Endothelial cell of umbilical vein (primary cell): ENCODE data around the gene ACYP2. TPM values are rescaled to one million over a fixed set of nuclear protein-coding genes. Genes with fewer than 3 reads are reported as not detected.

ENCODE experiments used
- BruUV-seq: library from RNA; stranded (reverse); fragments of 400-500 nt; replicated peaks from 2 replicates; lab custom pipeline; 2021; lab: Mats Ljungman, UMichigan
- CTCF ChIA-PET: fragments of 300-600, 350-600 bp; sonication (Branson Sonifier 250); formaldehyde crosslinking; loops from one replicate; lab custom pipeline; 2021; ENCODE audit warnings: antibody characterized with exemption, inconsistent platforms; lab: Charles Lee
- POLR2A ChIA-PET: fragments of 300-600, 350-600 bp; sonication (Branson Sonifier 250); formaldehyde crosslinking; loops from one replicate; lab custom pipeline; 2021; ENCODE audit warnings: antibody characterized with exemption, inconsistent platforms; lab: Charles Lee
- DNase-seq: peaks from one replicate; pipeline ENCODE4 v3.0.0-alpha.2; 2011; ENCODE audit warnings: low read depth, low spot score
- FAIRE-seq: peaks from 2 replicates; lab custom pipeline; 2011; peaks lifted over from hg19 to GRCh38; lab: Jason Lieb, UNC
- H2AFZ ChIP-seq: 2 replicates; pipeline ENCODE4 v1.6.0; 2012; ENCODE audit warnings: low read depth, low read length, control low read depth, inconsistent platforms
- H3K27ac ChIP-seq: 2 replicates; pipeline ENCODE4 v1.5.1; 2011; ENCODE audit warnings: low read depth, mild to moderate bottlenecking, control low read depth, low read length, moderate library complexity; ENCODE audit not compliant: insufficient read depth
- H3K27me3 ChIP-seq, 2 experiments: 2 replicates each; pipeline versions ENCODE4 v1.6.0 to v1.6.1; 2011; ENCODE audit warnings: low read length in 2 of 2, mixed read lengths in 1 of 2; ENCODE audit not compliant: control insufficient read depth in 2 of 2, insufficient read depth in 2 of 2
- H3K36me3 ChIP-seq, 2 experiments: 2 replicates in 1 of 2; 3 replicates in 1 of 2; pipeline ENCODE4 v1.5.1; 2011; ENCODE audit warnings: low read length in 2 of 2, mild to moderate bottlenecking in 1 of 2, moderate library complexity in 1 of 2; ENCODE audit not compliant: control insufficient read depth in 2 of 2, insufficient read depth in 2 of 2; ENCODE audit errors: extremely low read depth in 1 of 2
- H3K4me1 ChIP-seq: 3 replicates; pipeline ENCODE4 v1.5.1; 2011; ENCODE audit warnings: mild to moderate bottlenecking, low read length; ENCODE audit not compliant: control insufficient read depth, insufficient read depth; ENCODE audit errors: extremely low read depth
- H3K4me2 ChIP-seq: 2 replicates; pipeline ENCODE4 v1.6.1; 2011; ENCODE audit warnings: low read length, control low read depth, mixed read lengths; ENCODE audit not compliant: insufficient read depth
- H3K4me3 ChIP-seq, 3 experiments: fragments of 200-600 bp in 1 of 3; sonication (generic), shearing (Covaris generic) in 1 of 3; replicated peaks in 1 of 3; 2 replicates each; pipeline ENCODE4 v1.5.1; 2011 to 2016; ENCODE audit warnings: control low read depth in 3 of 3, low read length in 3 of 3, mild to moderate bottlenecking in 2 of 3, inconsistent platforms in 1 of 3, low read depth in 1 of 3, moderate library complexity in 1 of 3; ENCODE audit not compliant: insufficient read depth in 1 of 3
- H3K79me2 ChIP-seq: 2 replicates; pipeline ENCODE4 v1.6.0; 2012; ENCODE audit warnings: low read length, inconsistent platforms; ENCODE audit not compliant: control insufficient read depth, insufficient read depth
- H3K9ac ChIP-seq: replicated peaks from 2 replicates; pipeline ENCODE3; 2011; ENCODE audit warnings: low read length, control low read depth; ENCODE audit not compliant: insufficient read depth; ENCODE audit errors: extremely low read depth
- H3K9me1 ChIP-seq: replicated peaks from 3 replicates; pipeline ENCODE4 v1.6.0; 2011; ENCODE audit warnings: mild to moderate bottlenecking, low read length; ENCODE audit not compliant: control insufficient read depth, insufficient read depth; ENCODE audit errors: extremely low read depth
- H3K9me3 ChIP-seq: replicated peaks from 2 replicates; pipeline ENCODE4 v1.5.1; 2012; ENCODE audit warnings: low read length, inconsistent platforms; ENCODE audit not compliant: control insufficient read depth, insufficient read depth
- H4K20me1 ChIP-seq: replicated peaks from 2 replicates; pipeline ENCODE3; 2011; ENCODE audit warnings: mild to moderate bottlenecking, low read length; ENCODE audit not compliant: control insufficient read depth, insufficient read depth; ENCODE audit errors: extremely low read depth
- EZH2 ChIP-seq: IDR thresholded peaks from 2 replicates; pipeline ENCODE4 v1.6.1; 2012; ENCODE audit warnings: borderline replicate concordance, low read depth, mild to moderate bottlenecking, moderate library complexity, low read length, inconsistent platforms; ENCODE audit not compliant: severe bottlenecking
- FOS ChIP-seq: IDR thresholded peaks from 2 replicates; pipeline ENCODE4 v1.6.1; 2011; ENCODE audit warnings: mild to moderate bottlenecking, low read length, moderate library complexity, borderline replicate concordance; ENCODE audit not compliant: insufficient read depth
- GATA2 ChIP-seq: IDR thresholded peaks from 2 replicates; pipeline ENCODE4 v1.7.0; 2011; ENCODE audit warnings: low read depth, mild to moderate bottlenecking, moderate library complexity, mixed read lengths, low read length; ENCODE audit not compliant: insufficient read length, insufficient read depth
- JUN ChIP-seq: IDR thresholded peaks from 2 replicates; pipeline ENCODE4 v1.6.1; 2011; ENCODE audit warnings: borderline replicate concordance, low read depth; ENCODE audit not compliant: insufficient read length, insufficient read depth
- MAX ChIP-seq: IDR thresholded peaks from 2 replicates; pipeline ENCODE4 v1.6.1; 2011; ENCODE audit not compliant: insufficient read depth, insufficient read length
- MYC ChIP-seq: IDR thresholded peaks from one replicate; pipeline ENCODE4 v1.6.1; 2011; ENCODE audit warnings: mild to moderate bottlenecking, low read depth, low read length
- POLR2A ChIP-seq: IDR thresholded peaks from 2 replicates; pipeline ENCODE4 v1.6.1; 2012; ENCODE audit warnings: low read depth, mild to moderate bottlenecking, control low read depth, low read length
- POLR2AphosphoS5 ChIP-seq: IDR thresholded peaks from 2 replicates; pipeline ENCODE4 v1.6.1; 2012; ENCODE audit warnings: low read depth, mild to moderate bottlenecking, control low read depth, low read length, moderate library complexity; ENCODE audit not compliant: insufficient read depth
- dilution Hi-C: fragments of 300-500 bp; cut with MboI; formaldehyde crosslinking; loops from one replicate; pipeline ENCODE4 v1.15.0; 2019; ENCODE audit warnings: low sequenced_read_pairs; ENCODE audit not compliant: extremely low pct_ligation_motif_present
- intact Hi-C: fragments of 100-400 bp; cut with micrococcal nuclease; formaldehyde crosslinking; loops from one replicate; pipeline ENCODE4 v1.10.0; 2022
- polyA plus RNA-seq, 4 experiments: library from polyadenylated mRNA; depleted of rRNA in 3 of 4; stranded (reverse) in 3 of 4; unstranded in 1 of 4; fragments of >200 nt; gene quantifications; 2 replicates each; pipeline versions ENCODE4 v1.2.1 to v1.2.3, GENCODE V29; 2011 to 2012; ENCODE audit warnings: missing spikeins in 1 of 4
- total RNA-seq: library from RNA; stranded (reverse); gene quantifications from 2 replicates; pipeline ENCODE4 v1.2.3, GENCODE V29; 2021
- TF ChIP-seq, protein P1 (sequence below), 2 donors: IDR thresholded peaks; 1 replicate in 1 of 2; 2 replicates in 1 of 2; pipeline ENCODE4 v1.5.1; 2011; ENCODE audit warnings: low read length in 2 of 2, mild to moderate bottlenecking in 2 of 2, moderate library complexity in 2 of 2, control low read depth in 1 of 2, inconsistent platforms in 1 of 2, low read depth in 1 of 2; ENCODE audit not compliant: insufficient read depth in 1 of 2; ENCODE audit errors: extremely low read depth in 1 of 2

ACYP2 gene
- total and polyA plus RNA-seq, 2 donors (not counting 3 experiments of a cell fraction or from before 2014, with no cell fraction given) = 3.9 to 7.9 TPM

- Histone ChIP-seq H3K9me3 (no peaks in the 10 kb centered on the region), H3K27ac (no peak overlapping the region), H2AFZ (no peak overlapping the region), H3K4me1 (no peaks in the 10 kb centered on the region), H3K36me3 (no peaks in the 10 kb centered on the region), H3K4me2 (no peak overlapping the region), H3K79me2 (no peaks in the 10 kb centered on the region), H3K9me1 (no peaks in the 10 kb centered on the region), H3K9ac (no peak overlapping the region), H4K20me1 (no peaks in the 10 kb centered on the region), H3K4me3 (no peak overlapping the region), H3K27me3 (no peaks in the 10 kb centered on the region)
- no peak for TF ChIP-seq MAX
- TF ChIP-seq, protein P1, sequence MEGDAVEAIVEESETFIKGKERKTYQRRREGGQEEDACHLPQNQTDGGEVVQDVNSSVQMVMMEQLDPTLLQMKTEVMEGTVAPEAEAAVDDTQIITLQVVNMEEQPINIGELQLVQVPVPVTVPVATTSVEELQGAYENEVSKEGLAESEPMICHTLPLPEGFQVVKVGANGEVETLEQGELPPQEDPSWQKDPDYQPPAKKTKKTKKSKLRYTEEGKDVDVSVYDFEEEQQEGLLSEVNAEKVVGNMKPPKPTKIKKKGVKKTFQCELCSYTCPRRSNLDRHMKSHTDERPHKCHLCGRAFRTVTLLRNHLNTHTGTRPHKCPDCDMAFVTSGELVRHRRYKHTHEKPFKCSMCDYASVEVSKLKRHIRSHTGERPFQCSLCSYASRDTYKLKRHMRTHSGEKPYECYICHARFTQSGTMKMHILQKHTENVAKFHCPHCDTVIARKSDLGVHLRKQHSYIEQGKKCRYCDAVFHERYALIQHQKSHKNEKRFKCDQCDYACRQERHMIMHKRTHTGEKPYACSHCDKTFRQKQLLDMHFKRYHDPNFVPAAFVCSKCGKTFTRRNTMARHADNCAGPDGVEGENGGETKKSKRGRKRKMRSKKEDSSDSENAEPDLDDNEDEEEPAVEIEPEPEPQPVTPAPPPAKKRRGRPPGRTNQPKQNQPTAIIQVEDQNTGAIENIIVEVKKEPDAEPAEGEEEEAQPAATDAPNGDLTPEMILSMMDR (IDR thresholded peaks at IDR 0.05; ENCODE audit: extremely low read depth in 1 of 2, insufficient read depth in 1 of 2, low read depth in 1 of 2, low read length in 2 of 2) = no peak
- no peak for TF ChIP-seq POLR2AphosphoS5
- no peak for TF ChIP-seq GATA2
- no peak for TF ChIP-seq EZH2
- no peak for TF ChIP-seq MYC
- no peak for TF ChIP-seq POLR2A
- no peak for TF ChIP-seq FOS
- TF ChIP-seq JUN = no peak
- BruUV-seq = no TSS peak
- no peak for FAIRE-seq
- POLR2A ChIA-PET = no interaction called here
- no peak for DNase-seq
- dilution Hi-C loops (no loop called here), intact Hi-C loops (no loop called here)
- CTCF ChIA-PET = no interaction called here
Measured at GRCh38 chr2:54237428-54237827, 122.0 kb downstream of the ACYP2 start.
